Ascending aorta (tissue), 2 donors: ENCODE data around the gene NELFB. TPM values are rescaled to one million over a fixed set of nuclear protein-coding genes. Genes with fewer than 3 reads are reported as not detected.

Source experiments
- DNase-seq, 2 donors: peaks; one replicate each; pipeline ENCODE4 v3.0.0-alpha.2; 2019; ENCODE audit warnings: low spot score in 2 of 2
- H3K27ac ChIP-seq, 2 donors: fragments of 200-600 bp; sonication (generic); one replicate each; pipeline ENCODE4 v1.5.1; 2016 to 2017; ENCODE audit warnings: mild to moderate bottlenecking in 1 of 2
- H3K27me3 ChIP-seq: fragments of 200-600 bp; sonication (generic); one replicate; pipeline ENCODE4 v1.5.1; 2017
- H3K36me3 ChIP-seq, 2 donors: fragments of 200-600 bp; sonication (generic); one replicate each; pipeline ENCODE4 v1.5.1; 2016
- H3K4me1 ChIP-seq, 2 donors: fragments of 200-600 bp; sonication (generic); one replicate each; pipeline ENCODE4 v1.5.1; 2016 to 2017; ENCODE audit warnings: mild to moderate bottlenecking in 1 of 2
- H3K4me3 ChIP-seq, 2 donors: fragments of 200-600 bp; sonication (generic); one replicate each; pipeline ENCODE4 v1.5.1; 2016 to 2017; ENCODE audit warnings: mild to moderate bottlenecking in 1 of 2
- H3K9me3 ChIP-seq, 2 donors: fragments of 200-600 bp; sonication (generic); one replicate each; pipeline ENCODE4 v1.5.1; 2016
- intact Hi-C: fragments of 100-400 bp; cut with DNase I; formaldehyde crosslinking; loops from one replicate; pipeline ENCODE4 v1.15.1; 2023
- total RNA-seq: library from RNA; depleted of rRNA; stranded (reverse); fragments of >200 nt; gene quantifications from one replicate; pipeline ENCODE4 v1.1.0, GENCODE V29; 2016
- TF ChIP-seq, protein P1 (sequence below), 3 experiments: fragments of 200-600 bp in 2 of 3; fragments of 450-650 bp in 1 of 3; sonication (generic) in 2 of 3; IDR thresholded peaks; one replicate each; pipeline ENCODE4 v1.5.1; 2016 to 2019; ENCODE audit warnings: antibody characterized with exemption in 3 of 3, mild to moderate bottlenecking in 1 of 3, moderate library complexity in 1 of 3

NELFB gene
- total RNA-seq, 1 donor from 2014 or later = 71.7 TPM

DNA sequence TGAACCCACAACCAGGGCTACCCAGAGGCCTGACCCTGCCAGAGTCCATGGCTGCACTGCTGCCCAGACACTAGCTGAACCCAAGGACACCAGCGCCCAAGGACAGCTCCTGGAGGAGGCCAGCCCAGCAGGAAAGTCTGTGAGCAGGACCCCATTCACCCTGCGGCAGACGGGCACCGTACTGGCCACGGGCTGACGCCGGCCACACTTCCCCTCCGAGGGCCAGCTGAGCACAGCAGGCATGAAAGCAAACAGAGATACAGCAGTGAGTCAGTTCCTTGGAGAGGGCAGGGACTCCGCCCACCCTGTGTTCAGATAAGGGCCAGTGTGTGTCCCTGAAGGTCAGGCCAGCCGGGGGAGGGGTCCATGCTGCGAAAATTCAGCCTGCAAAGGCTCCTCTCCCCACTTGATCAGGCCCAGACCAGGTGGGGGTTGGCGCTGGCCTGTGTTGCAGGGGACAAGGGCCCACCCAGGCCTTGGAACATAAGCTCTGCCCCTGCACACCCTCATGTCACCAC is 36.3 kb upstream of the NELFB start:
- no peaks in the 10 kb centered on the region for H3K9me3 ChIP-seq
- H3K4me3 ChIP-seq = no peak overlapping the region
- intact Hi-C loops = no loop called here
- H3K4me1 ChIP-seq = peaks cover 5 to 14% of the 10 kb centered on the region in 2 donors
- H3K36me3 ChIP-seq = no peaks in the 10 kb centered on the region
- H3K27ac ChIP-seq = no peak overlapping the region
- H3K27me3 ChIP-seq = no peaks in the 10 kb centered on the region
- DNase-seq = no peak
- TF ChIP-seq, protein P1, sequence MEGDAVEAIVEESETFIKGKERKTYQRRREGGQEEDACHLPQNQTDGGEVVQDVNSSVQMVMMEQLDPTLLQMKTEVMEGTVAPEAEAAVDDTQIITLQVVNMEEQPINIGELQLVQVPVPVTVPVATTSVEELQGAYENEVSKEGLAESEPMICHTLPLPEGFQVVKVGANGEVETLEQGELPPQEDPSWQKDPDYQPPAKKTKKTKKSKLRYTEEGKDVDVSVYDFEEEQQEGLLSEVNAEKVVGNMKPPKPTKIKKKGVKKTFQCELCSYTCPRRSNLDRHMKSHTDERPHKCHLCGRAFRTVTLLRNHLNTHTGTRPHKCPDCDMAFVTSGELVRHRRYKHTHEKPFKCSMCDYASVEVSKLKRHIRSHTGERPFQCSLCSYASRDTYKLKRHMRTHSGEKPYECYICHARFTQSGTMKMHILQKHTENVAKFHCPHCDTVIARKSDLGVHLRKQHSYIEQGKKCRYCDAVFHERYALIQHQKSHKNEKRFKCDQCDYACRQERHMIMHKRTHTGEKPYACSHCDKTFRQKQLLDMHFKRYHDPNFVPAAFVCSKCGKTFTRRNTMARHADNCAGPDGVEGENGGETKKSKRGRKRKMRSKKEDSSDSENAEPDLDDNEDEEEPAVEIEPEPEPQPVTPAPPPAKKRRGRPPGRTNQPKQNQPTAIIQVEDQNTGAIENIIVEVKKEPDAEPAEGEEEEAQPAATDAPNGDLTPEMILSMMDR (IDR thresholded peaks at IDR 0.05) = no peak

DNA sequence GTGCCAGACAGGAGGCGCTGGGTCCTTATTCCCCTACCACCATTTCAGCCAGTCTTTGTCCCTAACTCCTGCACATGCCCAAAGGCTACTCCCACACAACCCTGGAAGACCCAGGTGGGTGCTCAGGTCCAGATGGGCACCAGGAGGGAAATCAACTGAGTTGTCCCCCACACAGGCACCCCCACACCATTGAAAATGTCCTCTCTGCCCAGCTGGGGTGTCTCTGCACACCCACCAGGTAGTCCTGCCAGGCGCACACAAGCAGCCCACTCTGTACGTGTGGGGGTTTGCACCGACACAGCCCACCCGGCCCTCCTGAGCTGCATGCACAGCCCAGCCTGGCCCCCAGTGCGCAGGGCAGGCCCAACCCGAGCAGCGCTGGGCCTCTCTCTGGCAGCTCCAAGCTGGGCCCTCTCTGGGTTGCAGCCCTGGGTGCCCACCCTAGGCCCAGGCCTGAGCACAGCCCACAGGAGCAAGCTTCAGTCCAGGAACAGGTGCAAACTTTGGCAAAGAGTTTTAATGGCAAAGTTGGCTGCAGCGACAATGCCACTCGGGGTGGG is 35.3 kb upstream of the NELFB start:
- Histone ChIP-seq H3K27ac (no peak overlapping the region), H3K4me1 (peaks cover 5 to 19% of the 10 kb centered on the region in 2 donors), H3K27me3 (no peaks in the 10 kb centered on the region), H3K9me3 (no peaks in the 10 kb centered on the region), H3K36me3 (no peaks in the 10 kb centered on the region), H3K4me3 (no peak overlapping the region)
- DNase-seq = no peak
- TF ChIP-seq, protein P1 (IDR thresholded peaks at IDR 0.05) = no peak
- intact Hi-C loops = loop anchor here (10.0 kb wide), 1 partner anchor 425 kb away; the partner anchor contains the start of genes CCDC183 and TMEM141

DNA sequence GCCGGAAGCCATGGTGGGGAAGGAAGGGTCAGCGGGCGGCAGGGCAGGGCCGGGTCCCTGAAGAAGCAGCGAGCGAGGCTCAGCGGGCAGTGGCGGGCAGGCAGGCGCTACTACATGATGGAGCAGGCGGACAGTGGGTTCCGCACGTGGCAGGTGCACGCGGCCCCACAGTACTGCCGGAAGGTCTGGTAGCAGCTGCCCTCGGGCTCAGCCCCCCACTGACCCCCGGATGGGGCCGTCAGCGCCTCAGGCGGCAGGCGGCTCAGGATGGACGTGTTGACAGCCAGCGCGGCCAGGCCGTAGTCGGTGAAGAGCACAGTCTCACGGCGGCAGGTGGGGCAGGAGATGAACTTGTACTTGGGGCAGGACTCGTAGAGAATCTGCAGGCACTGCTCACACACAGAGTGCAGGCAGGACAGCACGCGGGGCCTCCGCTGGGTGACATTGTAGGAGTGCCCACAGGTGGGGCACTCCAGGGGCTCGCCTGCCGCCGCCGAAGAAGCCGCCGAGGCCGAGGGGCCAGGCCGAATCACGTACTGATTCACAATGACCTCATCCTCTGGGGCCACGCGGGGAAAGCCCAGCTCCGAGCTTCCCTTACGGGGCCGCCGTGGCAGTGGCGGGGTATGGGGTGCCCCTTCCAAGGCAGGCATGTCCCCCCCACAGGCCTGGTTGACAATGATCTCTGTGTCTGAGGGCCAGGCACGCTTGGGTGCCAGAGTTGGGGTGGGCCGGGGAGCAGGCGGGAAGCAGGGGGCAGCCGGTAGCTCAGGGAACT is 34.6 kb upstream of the NELFB start:
- Histone ChIP-seq H3K9me3 (no peaks in the 10 kb centered on the region), H3K4me3 (no peak overlapping the region), H3K36me3 (no peaks in the 10 kb centered on the region), H3K4me1 (peaks cover 5 to 19% of the 10 kb centered on the region in 2 donors), H3K27me3 (no peaks in the 10 kb centered on the region), H3K27ac (no peak overlapping the region)
- intact Hi-C loops = loop anchor here (10.0 kb wide), 1 partner anchor 426 kb away; the partner anchor contains the start of genes CCDC183 and TMEM141
- no peak for DNase-seq
- TF ChIP-seq, protein P1 (IDR thresholded peaks at IDR 0.05) = no peak

DNA sequence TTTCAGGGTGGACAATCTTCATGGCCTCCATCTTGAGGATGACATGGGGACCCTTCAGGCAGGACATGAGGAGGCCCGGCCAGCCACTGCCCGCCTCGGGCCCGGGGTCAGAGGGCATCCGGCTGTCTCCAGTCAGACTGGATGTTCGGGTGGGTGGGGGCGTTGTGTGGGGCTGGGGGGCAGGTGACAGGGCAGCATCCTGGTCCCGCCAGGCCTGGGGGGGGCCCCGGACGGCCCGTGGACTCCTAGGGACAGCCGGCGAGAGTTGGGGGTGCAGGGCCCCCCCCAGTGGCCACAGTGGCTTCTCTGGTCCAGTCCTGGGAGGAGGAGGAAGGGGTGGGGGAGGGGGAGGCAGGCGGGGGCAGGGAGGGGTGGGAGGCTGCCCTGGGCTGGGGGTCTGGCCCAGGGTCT is 34.0 kb upstream of the NELFB start:
- Histone ChIP-seq H3K9me3 (no peaks in the 10 kb centered on the region), H3K4me3 (peak overlapping the region; percentile 54 to 69), H3K36me3 (no peaks in the 10 kb centered on the region), H3K4me1 (peaks cover 5 to 19% of the 10 kb centered on the region in 2 donors), H3K27ac (no peak overlapping the region), H3K27me3 (no peaks in the 10 kb centered on the region)
- intact Hi-C loops = loop anchor here (10.0 kb wide), 1 partner anchor 426 kb away; the partner anchor contains the start of genes CCDC183 and TMEM141
- DNase-seq = no peak
- TF ChIP-seq, protein P1 (IDR thresholded peaks at IDR 0.05) = no peak

DNA sequence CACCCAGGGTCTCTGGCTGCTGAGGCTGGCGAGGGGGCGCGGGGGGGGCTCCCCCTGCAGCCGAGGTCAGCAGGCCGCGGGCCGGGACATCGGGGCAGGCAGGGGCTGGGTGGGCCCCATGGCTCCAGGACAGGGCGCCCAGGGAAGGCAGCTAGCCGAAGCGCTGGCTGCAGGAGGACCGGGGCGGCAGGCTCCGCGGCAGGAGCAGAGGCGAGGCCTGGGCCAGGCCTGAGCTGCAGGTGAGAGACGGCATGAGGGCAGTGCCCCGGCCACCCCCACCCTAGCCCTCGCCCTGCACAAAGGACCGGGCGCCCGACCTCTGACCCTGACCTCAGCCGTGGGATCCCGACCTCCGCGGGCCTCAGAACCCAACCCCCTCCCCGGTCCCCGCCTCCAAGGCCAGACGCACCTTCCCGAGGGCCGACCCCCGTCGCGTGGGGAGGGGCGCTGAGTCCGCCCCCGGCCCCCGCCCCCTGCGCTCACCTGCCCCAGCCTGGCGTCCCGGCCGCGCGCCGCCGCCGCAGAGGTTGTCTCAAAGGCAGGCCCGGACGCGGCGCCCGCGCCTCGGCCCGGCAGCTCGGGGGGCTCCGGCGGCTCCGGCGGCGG is 33.5 kb upstream of the NELFB start:
- Histone ChIP-seq H3K4me1 (peaks cover 5 to 19% of the 10 kb centered on the region in 2 donors), H3K27ac (no peak overlapping the region), H3K4me3 (peak overlapping the region; percentile 54 to 69), H3K9me3 (no peaks in the 10 kb centered on the region), H3K27me3 (no peaks in the 10 kb centered on the region), H3K36me3 (no peaks in the 10 kb centered on the region)
- TF ChIP-seq, protein P1 (IDR thresholded peaks at IDR 0.05) = no peak
- DNase-seq = no peak
- intact Hi-C loops = loop anchor here (10.0 kb wide), 1 partner anchor 427 kb away; the partner anchor contains the start of genes CCDC183 and TMEM141
